GM21367 (cell line): ENCODE data around the gene EQTN.
"Not testable (repeated sequence)": the region's sequence is repeated elsewhere in the genome, so short reads cannot be mapped to it uniquely, and the experiment has no call there.

ENCODE experiments used
- ATAC-seq: cut with Tn5 transposase; IDR thresholded peaks from one replicate; pipeline ENCODE4 v1.9.1; 2021; ENCODE audit not compliant: unreplicated experiment

Gene EQTN

DNA sequence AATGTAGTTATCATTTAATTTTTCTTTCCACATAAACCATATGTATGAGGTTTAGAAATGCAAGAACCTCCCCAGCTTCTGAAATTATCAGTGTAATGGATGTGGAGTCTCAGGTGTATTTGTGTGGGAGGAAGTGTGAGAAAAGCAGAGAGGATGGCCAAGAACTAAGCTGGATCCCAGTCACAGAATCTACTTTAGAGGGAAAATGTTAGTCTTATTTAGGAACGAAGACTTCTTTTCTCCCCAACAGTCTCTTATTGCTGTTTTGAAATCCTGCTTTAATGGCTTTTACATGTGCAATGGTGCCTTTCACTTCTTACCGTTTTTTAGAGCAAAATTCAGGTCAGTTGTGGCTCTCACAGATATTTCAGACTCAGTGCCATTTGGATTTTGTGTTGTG, 3.0 kb downstream of the EQTN start:
- ATAC-seq: no peak

DNA sequence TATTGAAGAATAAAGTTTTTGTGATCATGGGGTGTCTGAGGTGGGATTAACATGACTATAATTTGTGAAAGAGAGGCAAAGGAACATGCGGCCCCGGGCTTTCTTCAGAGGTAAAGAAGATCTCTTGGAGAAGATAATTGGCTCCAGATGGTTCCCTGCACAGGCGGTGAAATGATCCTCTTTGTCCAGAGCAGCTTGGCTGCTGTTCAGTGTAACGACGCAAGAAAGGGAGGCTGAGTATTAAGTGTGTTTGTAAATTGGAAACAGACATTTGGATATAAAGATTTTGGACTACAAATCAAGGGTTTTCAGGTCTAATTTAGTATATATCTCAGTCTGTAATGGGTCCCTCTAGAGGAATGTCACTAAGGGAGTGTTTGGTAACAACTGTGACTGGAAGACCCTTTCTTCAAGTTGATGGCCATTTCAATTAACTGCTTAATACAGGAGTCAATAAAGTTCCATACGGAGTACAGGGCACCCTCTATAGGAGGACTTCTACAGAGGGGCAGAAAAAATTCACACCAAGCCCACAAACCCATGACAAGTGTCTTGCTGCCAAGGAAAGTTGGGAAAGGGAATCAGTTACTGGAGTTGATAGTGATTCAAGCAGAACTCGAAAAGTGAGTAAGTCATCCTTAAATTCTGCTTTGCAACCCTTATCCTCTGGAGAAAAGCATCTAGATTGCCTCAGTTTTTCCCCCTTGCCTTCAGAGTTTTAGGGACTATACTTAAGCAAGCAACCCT, 4.1 kb downstream of the EQTN start:
- no peak for ATAC-seq

DNA sequence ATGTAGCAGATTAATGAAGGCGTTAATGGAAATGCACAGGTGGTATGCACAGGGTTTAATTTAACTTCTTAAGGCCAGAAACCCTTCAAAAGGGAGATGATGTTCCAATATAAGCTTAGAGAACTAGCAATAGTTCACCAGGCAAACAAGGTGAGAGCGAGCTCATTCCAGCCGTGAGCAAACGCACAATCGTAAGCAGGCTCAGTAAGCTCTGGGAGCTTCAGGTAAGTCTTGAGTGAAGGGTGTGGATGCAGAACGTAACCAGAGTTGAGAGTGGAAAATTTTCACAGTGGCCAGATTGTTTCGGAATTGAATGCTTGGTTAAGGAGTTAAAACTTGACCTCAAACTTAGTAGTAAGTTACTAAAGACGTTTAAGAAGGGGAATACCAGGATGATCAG, 5.7 kb downstream of the EQTN start:
- no peak for ATAC-seq

DNA sequence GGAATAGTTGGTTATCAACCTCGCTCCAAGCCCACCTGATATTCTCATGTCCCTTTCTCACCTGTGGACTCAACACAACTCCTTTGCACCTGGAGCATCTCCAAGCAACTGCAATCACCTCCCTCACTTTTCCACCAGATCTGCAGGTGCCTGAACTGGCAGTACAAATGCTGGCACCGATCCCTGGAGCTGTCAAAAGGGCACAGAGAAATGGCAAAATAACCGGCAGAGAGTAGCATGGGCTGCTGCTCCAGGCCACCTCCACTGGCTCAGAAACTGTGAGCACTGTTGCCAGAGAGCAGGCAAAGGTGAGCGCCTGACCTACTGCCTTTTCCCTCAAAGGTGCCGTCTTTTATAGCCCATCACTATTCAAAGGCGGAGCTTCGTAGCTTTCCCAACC, 14.7 kb downstream of the EQTN start:
- no peak for ATAC-seq

DNA sequence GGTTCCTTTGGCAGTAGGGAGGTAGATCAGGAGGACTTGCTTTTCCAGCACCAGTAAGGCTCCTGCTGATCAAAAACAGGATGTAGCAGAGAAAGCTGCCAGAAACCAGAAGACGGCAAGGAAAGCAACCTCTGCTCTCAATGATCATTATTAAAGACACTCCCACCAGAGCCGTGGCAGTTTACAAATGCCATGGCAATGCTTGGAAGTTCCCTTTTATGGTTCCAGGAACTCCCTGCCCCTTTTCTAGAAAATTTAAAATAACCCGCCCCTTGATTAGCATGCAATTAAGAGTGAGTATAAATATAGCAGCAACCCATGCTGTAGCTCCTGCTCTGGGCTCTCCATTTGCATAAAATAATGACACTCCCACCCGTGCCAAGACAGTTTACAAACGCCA, 16.1 kb downstream of the EQTN start:
- ATAC-seq: no peak

- no peak for ATAC-seq
These were observed 16.7 kb downstream of the EQTN start for GRCh38 chr9:27280249-27280648.

- no peak for ATAC-seq
These were observed 17.3 kb downstream of the EQTN start for GRCh38 chr9:27279611-27280010.

DNA sequence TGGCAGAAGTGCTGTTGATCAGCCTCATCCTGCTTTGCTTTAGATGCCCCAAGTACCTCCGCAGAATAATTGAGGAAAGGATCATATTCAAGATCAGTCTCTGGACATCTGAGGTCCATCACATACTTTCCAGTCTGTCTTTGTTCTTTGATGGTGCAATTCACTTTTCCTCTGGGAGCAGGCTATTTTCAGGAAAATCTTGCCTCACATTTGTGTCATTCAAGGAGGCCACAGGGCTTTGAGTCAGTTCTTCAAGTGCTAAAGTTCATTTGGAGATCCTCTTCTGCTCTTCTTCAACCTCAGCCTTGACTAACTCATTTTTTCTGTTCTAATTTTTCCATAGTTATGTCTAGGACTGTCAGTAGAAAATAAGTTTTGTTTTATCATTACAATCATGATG, 18.6 kb downstream of the EQTN start:
- no peak for ATAC-seq

DNA sequence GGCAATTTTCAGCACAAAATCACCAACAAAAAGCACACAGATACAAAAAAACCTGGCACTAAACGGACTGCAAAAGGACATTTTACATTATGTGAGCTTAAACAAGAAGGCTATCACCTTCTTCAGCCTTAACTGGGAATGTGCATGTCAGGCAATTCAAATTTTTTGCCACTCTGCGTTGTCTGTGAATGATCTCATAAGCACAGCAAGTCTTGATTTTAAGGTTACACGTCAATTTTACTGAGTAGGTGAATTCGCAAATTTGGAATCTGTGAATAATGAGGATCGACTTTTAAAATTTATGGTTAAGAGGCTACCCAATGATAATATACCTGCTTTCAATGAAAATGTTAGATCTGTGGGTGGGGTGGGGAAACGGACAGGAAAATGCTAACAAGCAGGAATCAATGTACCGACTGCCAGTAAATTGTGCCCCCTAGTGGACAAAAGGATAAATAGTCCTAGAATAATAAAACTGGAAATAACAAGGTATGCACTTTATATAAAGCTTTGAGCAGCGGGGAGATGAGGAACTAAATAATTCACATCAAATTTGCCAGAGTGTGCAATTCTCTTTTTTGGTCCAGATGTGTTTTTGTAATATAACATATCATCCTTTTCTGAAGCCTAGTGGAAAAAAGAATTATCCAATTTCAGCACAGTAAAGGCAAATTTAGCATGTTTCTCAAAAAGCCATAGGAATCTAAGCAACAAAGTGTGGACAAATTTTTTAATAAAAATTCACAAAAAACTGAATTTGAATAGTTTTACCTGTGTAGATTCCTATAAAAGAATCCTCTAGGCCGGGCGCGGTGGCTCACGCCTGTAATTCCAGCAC, 20.5 kb downstream of the EQTN start:
- ATAC-seq: no peak

- ATAC-seq: no peak
These were observed 23.8 kb downstream of the EQTN start for GRCh38 chr9:27273186-27273585.

DNA sequence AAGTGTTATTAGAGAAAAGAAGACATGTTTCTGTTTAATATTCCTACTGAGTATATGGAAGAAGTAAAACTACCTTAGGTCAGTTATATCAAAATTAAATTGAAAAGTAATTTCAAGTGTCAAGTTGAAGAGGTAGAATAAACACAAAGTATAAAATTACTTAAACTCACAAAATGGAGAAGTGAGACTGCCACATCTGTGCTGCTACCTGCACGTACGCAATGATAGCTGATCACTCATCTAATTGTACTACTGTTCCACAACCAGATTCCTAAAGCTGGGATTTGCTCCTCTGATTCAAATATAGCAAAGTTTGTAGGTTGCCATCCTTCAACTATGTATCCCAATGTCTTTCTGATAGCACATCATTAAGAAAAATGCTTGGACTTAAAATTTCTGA, 24.8 kb downstream of the EQTN start:
- no peak for ATAC-seq

GRCh38 chr9:27261517-27262211, 35.3 kb downstream of the EQTN start:
- ATAC-seq: no peak

DNA sequence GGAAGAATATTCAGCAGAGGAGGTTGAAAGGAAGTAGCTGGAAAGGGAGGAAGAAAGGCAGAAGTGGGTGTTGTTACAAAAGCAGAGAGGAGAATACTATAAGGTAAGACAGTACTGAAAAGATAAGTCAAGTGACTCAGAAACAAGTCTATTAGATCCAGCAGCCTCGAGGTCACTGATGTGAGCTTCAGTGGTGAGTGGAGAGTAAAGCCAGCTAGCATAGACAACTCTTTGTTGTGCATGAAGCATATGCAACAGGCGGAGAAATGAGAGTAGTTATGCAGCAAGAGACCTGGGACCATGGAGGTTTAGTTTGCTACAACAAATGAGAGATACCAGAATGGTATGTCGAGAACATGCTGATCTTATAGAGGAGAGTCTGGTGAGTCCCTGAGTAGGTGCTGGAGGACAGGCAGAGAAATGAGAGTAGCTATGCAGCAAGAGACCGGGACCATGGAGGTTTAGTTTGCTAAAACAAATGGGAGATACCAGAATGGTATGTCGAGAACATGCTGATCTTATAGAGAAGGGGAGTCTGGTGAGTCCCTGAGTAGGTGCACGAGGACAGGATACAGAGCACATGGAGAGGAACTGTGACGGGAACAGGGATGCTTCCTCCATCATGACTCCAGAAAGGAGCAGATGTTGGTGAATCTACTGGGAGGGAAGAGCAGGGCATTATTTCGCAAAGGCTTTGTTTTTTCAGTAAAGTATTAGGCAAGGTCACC, 36.0 kb downstream of the EQTN start:
- ATAC-seq: no peak

GRCh38 chr9:27258662-27259061, 38.3 kb downstream of the EQTN start:
- ATAC-seq: no peak

DNA sequence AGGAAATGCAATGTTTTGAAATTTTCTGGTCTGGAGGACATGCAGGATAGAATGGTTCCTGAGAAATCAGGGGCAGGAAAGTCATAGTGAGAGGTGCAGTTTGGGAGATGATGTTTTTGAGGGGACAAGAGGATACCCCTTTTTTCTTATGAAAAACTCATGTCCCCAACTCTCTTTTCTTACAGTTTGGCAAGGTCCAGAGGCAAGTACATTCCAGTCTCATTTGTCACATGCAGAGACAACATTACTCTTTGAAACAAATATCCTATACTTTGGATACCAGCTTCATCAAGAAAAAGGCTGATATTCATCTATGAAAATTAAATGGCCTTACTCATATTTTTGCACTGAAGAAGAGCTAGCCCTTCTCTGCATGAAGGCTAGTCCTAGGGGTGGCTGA, 48.2 kb downstream of the EQTN start:
- ATAC-seq: no peak

GRCh38 chr9:27247756-27248155, 49.2 kb downstream of the EQTN start:
- ATAC-seq: peak; percentile 88

DNA sequence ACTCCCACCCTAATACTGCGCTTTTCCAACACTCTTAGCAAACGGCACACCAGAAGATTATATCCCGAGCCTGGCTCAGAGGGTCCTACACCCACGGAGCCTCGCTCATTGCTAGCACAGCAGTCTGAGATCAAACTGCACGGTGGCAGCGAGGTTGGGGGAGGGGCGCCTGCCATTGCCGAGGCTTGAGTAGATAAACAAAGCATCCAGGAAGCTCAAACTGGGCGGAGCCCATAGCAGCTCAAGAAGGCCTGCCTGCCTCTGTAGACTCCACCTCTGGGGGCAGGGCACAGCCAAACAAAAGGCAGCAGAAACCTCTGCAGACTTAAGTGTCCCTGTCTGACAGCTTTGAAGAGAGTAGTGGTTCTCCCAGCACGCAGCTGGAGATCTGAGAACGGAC, 57.3 kb downstream of the EQTN start:
- ATAC-seq: not testable (repeated sequence)
